ENCODE data around the gene BABAM2.

DNA sequence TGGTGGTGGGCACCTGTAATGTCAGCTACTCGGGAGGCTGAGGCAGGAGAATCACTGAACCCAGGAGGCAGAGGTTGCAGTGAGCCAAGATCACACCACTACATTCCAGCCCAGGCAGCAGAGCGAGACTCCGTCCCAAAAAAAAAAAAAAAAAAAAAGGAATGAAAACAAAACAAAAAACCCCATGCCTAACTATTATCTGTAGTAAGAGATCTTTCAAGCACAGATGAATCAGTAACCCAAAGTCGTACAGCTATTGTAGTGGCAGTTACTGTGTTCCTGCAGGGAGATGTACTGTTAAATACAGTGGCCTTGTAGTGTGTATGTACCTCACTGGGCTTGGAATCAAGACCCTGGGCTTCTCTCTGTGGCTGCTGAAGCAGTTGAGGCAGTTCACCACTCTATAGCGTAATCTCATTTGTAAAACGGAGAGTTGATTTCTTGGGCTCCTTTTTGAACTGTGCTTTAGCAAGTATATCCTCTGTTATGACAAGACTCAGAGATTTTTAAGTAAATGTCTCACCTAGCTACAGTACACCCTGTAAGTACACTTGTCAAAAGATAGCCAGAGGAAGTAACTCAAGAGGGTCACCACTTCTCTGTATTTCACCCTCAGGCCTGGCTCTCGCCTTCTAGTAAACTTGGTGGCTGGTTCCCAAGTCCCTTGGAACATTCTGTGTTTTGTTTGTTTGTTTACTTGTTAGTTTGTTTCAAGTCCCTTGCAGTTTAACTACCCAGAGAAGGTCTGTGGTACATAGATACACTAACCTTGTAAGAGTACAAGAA is 392.5 kb downstream of the BABAM2 start:
- TF ChIP-seq, protein P1, sequence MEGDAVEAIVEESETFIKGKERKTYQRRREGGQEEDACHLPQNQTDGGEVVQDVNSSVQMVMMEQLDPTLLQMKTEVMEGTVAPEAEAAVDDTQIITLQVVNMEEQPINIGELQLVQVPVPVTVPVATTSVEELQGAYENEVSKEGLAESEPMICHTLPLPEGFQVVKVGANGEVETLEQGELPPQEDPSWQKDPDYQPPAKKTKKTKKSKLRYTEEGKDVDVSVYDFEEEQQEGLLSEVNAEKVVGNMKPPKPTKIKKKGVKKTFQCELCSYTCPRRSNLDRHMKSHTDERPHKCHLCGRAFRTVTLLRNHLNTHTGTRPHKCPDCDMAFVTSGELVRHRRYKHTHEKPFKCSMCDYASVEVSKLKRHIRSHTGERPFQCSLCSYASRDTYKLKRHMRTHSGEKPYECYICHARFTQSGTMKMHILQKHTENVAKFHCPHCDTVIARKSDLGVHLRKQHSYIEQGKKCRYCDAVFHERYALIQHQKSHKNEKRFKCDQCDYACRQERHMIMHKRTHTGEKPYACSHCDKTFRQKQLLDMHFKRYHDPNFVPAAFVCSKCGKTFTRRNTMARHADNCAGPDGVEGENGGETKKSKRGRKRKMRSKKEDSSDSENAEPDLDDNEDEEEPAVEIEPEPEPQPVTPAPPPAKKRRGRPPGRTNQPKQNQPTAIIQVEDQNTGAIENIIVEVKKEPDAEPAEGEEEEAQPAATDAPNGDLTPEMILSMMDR (IDR thresholded peaks at IDR 0.05; ENCODE audit: low read length), result no peak
- no peak for TF ChIP-seq EZH2 (optimal IDR thresholded peaks at IDR 0.05; ENCODE audit: low read depth, low read length)
- TF ChIP-seq EZH2phosphoT487 (IDR thresholded peaks at IDR 0.05; ENCODE audit: low read length), result no peak
